Measurements from ENCODE around the gene TMEM129. TPM values are rescaled to one million over a fixed set of nuclear protein-coding genes. Genes with fewer than 3 reads are reported as not detected.

TMEM129 gene
- total and polyA plus RNA-seq, 4 donors: 14.8 to 36.4 (median 25.8) TPM

DNA sequence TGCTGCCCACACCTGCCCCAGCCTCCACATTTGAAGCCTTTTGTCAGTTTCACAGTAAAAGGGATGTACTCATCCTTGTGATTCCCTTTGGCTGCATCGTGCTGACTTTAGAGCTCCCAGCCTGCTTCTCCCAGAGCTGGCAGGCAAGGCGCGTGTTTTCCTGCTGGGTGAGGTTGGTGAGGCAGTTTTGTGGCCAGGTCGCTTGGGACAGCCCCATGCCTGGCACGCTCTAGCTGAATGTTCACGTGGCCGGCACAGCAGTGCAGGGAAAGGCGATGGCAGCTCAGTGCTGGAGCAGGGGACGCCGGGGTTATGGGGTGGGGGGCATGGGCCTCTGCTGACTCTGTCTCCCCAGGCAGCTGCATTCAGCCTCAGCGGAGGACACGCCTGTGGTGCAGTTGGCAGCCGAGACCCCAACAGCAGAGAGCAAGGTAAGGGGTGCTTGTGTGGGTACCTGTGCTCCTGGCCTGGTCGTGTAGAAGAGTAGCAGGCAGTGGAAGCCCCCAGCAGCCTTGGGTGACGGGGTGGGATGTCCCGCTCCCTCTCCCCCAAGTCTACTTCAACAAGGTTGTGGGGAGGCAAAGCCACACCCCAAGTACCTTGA, 9.5 kb upstream of the TMEM129 start:
- no peak for ATAC-seq (ENCODE audit: low FRiP score)
- no peaks in the 10 kb centered on the region for H3K4me1 ChIP-seq (ENCODE audit: control insufficient read depth in 1 of 2, insufficient read depth in 2 of 2, low read length in 2 of 2)
- H3K27me3 ChIP-seq (ENCODE audit: control insufficient read depth in 1 of 2, insufficient read depth in 2 of 2, low read length in 1 of 2): no peaks in the 10 kb centered on the region
- no peak overlapping the region for H3K4me3 ChIP-seq (ENCODE audit: low read length in 2 of 2)
- H3K36me3 ChIP-seq (ENCODE audit: control insufficient read depth in 1 of 2, insufficient read depth in 2 of 2, low read length in 1 of 2): no peaks in the 10 kb centered on the region
- WGBS, 2 donors: 93 to 98% methylated on average over 16 of the region's 16 CpGs
- intact Hi-C loops (cut with DNase I): no loop called here
- peak in 1 of 2 donors; percentile 39 for DNase-seq
- no peaks in the 10 kb centered on the region for H3K9me3 ChIP-seq (ENCODE audit: control insufficient read depth, low read length)
- no peak overlapping the region for H3K27ac ChIP-seq (ENCODE audit: low read depth in 1 of 2, low read length in 2 of 2)

DNA sequence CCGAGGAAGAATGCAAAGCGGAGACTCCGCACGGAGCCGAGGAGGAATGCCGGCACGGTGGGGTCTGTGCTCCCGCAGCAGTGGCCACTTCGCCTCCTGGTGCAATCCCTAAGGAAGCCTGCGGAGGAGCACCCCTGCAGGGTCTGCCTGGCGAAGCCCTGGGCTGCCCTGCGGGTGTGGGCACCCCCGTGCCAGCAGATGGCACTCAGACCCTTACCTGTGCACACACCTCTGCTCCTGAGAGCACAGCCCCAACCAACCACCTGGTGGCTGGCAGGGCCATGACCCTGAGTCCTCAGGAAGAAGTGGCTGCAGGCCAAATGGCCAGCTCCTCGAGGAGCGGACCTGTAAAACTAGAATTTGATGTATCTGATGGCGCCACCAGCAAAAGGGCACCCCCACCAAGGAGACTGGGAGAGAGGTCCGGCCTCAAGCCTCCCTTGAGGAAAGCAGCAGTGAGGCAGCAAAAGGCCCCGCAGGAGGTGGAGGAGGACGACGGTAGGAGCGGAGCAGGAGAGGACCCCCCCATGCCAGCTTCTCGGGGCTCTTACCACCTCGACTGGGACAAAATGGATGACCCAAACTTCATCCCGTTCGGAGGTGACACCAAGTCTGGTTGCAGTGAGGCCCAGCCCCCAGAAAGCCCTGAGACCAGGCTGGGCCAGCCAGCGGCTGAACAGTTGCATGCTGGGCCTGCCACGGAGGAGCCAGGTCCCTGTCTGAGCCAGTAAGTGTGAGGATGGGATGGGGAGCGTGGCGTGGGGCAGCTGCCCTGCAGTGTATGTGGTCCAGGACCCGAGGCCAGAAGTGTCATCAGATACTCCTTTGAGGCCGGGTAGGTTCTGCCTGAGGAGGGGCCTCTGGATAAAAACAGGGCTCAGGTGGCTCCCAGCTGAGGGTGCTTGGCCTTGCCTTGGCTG, 7.2 kb upstream of the TMEM129 start:
- ATAC-seq (ENCODE audit: low FRiP score): no peak
- Histone ChIP-seq H3K4me3 (ENCODE audit: low read length in 2 of 2) (no peak overlapping the region), H3K9me3 (ENCODE audit: control insufficient read depth, low read length) (no peaks in the 10 kb centered on the region), H3K27ac (ENCODE audit: low read depth in 1 of 2, low read length in 2 of 2) (no peak overlapping the region), H3K4me1 (ENCODE audit: control insufficient read depth in 1 of 2, insufficient read depth in 2 of 2, low read length in 2 of 2) (no peaks in the 10 kb centered on the region), H3K27me3 (ENCODE audit: control insufficient read depth in 1 of 2, insufficient read depth in 2 of 2, low read length in 1 of 2) (no peaks in the 10 kb centered on the region), H3K36me3 (ENCODE audit: control insufficient read depth in 1 of 2, insufficient read depth in 2 of 2, low read length in 1 of 2) (no peaks in the 10 kb centered on the region)
- intact Hi-C loops (cut with DNase I): loop anchor here in 1 of 2 donors (2.0 to 10.0 kb wide), 2 partner anchors 36 to 374 kb away; no protein-coding TSS in a partner anchor
- DNase-seq: peak; percentile 42 to 68
- 93 to 95% methylated on average over 31 of the region's 31 CpGs for WGBS, 2 donors

DNA sequence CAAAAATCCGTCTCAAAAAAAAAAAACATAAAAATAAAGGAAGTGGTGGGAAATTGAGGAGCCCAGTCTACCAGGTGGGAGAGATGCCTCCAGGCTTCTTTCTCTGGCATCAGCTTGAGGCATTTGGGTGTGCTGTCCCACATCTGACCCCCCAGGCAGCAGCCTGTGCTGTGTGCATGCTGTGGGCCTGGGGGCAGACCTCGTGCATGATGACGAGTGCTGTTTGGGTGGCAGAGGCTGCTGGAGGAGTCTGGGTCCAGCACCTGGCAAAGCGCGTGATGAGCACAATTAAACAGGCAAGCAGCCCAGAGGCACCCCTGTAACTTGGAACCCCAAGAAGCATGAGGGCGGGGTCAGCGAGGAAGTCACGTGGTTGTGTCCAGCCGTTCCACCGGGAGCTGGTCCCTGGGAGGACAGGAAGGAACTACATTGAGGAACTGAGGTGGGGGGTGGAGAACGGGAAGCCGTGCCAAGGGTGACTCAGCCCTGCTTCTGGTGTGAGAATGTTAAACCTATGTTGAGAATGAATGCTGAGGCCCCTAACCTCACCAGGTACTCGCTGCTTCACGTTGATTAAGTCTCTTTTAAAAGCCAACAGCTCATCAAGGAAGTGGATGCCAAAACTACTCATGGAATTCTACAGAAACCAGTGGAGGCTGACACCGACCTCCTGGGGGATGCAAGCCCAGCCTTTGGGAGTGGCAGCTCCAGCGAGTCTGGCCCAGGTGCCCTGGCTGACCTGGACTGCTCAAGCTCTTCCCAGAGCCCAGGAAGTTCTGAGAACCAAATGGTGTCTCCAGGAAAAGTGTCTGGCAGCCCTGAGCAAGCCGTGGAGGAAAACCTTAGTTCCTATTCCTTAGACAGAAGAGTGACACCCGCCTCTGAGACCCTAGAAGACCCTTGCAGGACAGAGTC, 6.3 kb upstream of the TMEM129 start:
- no peaks in the 10 kb centered on the region for H3K36me3 ChIP-seq (ENCODE audit: control insufficient read depth in 1 of 2, insufficient read depth in 2 of 2, low read length in 1 of 2)

DNA sequence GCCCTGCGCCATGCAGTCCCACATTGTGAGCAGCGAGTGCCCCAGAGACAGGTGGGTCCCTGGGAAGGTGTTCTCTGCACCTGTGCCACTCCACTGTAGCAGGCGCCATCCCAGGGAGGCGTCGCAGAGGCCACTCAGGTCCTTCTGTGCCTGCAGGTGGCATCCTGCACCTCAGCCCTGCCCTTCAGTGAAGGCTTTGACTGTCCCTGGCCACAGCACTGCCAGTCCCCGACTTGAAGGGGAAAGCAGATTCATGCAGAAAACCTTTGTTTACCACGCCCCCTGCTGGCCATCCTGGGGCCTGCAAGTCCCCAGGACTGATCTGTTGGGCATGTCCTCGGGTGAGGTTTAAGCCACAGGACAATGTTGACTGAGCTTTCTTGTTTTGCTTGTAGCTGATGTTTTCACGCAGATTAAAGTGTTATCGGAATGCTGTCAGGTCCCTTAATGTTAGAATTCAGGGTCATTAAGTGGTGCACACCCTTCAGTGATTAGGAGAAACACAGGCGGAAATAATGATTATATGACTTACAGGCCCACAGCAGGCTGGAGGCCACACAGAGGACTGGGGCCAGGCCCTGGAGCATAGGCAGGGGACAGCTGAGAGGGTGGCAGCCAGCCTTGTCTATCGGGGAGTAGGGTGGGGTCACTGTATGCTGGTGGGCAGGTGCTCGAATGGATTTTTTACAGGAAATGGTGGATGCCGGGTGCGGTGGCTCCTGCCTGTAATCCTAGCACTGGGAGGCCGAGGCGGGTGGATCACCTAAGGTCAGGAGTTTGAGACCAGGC, 5.2 kb upstream of the TMEM129 start:
- DNase-seq (peak; percentile 92 to 95), ATAC-seq (ENCODE audit: low FRiP score) (peak; percentile 72)
- Histone ChIP-seq H3K27me3 (ENCODE audit: control insufficient read depth in 1 of 2, insufficient read depth in 2 of 2, low read length in 1 of 2) (no peaks in the 10 kb centered on the region), H3K4me3 (ENCODE audit: low read length in 2 of 2) (no peak overlapping the region), H3K27ac (ENCODE audit: low read depth in 1 of 2, low read length in 2 of 2) (no peak overlapping the region), H3K36me3 (ENCODE audit: control insufficient read depth in 1 of 2, insufficient read depth in 2 of 2, low read length in 1 of 2) (no peaks in the 10 kb centered on the region), H3K4me1 (ENCODE audit: control insufficient read depth in 1 of 2, insufficient read depth in 2 of 2, low read length in 2 of 2) (no peaks in the 10 kb centered on the region), H3K9me3 (ENCODE audit: control insufficient read depth, low read length) (no peaks in the 10 kb centered on the region)
- WGBS, 2 donors: 65 to 66% methylated on average over 17 of the region's 17 CpGs
- intact Hi-C loops (cut with DNase I): loop anchor here in 1 of 2 donors (10.0 kb wide), 1 partner anchor 372 kb away; no protein-coding TSS in a partner anchor

More for the DNA sequence above, 6.3 kb upstream of the TMEM129 start:
- ATAC-seq (ENCODE audit: low FRiP score) (peak; percentile 42), DNase-seq (peak; percentile 80 to 86)
- Histone ChIP-seq H3K4me1 (ENCODE audit: control insufficient read depth in 1 of 2, insufficient read depth in 2 of 2, low read length in 2 of 2) (no peaks in the 10 kb centered on the region), H3K4me3 (ENCODE audit: low read length in 2 of 2) (no peak overlapping the region), H3K27me3 (ENCODE audit: control insufficient read depth in 1 of 2, insufficient read depth in 2 of 2, low read length in 1 of 2) (no peaks in the 10 kb centered on the region), H3K9me3 (ENCODE audit: control insufficient read depth, low read length) (no peaks in the 10 kb centered on the region), H3K27ac (ENCODE audit: low read depth in 1 of 2, low read length in 2 of 2) (no peak overlapping the region)
- intact Hi-C loops (cut with DNase I): loop anchor here in 1 of 2 donors (2.0 to 10.0 kb wide), 2 partner anchors 35 to 373 kb away; no protein-coding TSS in a partner anchor
- WGBS, 2 donors: 74 to 77% methylated on average over 18 of the region's 18 CpGs

DNA sequence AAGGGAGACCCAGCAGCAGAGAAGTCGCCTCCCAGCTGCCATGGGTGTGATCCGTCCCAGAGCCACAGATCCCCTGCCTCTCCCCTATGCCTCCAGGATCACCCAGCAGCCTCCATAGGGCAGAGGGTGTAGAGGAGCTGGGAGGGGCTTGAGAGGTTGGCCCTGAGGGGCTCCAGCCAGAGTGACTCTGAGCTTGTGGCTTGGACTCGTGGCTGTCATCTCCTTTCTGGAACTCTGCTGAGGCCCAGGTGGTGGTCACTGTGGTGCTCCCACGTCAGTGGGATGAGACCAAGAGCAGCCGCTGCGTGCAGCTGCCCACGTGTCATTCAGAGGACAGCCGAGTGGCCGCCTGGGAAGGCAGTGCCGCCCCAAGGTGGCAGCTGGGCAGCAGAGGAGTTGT, 4.4 kb upstream of the TMEM129 start:
- no peaks in the 10 kb centered on the region for H3K36me3 ChIP-seq (ENCODE audit: control insufficient read depth in 1 of 2, insufficient read depth in 2 of 2, low read length in 1 of 2)
- intact Hi-C loops (cut with DNase I): loop anchor here in 1 of 2 donors (10.0 kb wide), 1 partner anchor 371 kb away; no protein-coding TSS in a partner anchor
- H3K9me3 ChIP-seq (ENCODE audit: control insufficient read depth, low read length): no peaks in the 10 kb centered on the region
- peak; percentile 40 to 63 for DNase-seq
- no peak for ATAC-seq (ENCODE audit: low FRiP score)
- WGBS, 2 donors: 86 to 89% methylated on average over 10 of the region's 10 CpGs
- H3K27ac ChIP-seq (ENCODE audit: low read depth in 1 of 2, low read length in 2 of 2): no peak overlapping the region
- H3K4me3 ChIP-seq (ENCODE audit: low read length in 2 of 2): no peak overlapping the region
- no peaks in the 10 kb centered on the region for H3K27me3 ChIP-seq (ENCODE audit: control insufficient read depth in 1 of 2, insufficient read depth in 2 of 2, low read length in 1 of 2)
- no peaks in the 10 kb centered on the region for H3K4me1 ChIP-seq (ENCODE audit: control insufficient read depth in 1 of 2, insufficient read depth in 2 of 2, low read length in 2 of 2)

DNA sequence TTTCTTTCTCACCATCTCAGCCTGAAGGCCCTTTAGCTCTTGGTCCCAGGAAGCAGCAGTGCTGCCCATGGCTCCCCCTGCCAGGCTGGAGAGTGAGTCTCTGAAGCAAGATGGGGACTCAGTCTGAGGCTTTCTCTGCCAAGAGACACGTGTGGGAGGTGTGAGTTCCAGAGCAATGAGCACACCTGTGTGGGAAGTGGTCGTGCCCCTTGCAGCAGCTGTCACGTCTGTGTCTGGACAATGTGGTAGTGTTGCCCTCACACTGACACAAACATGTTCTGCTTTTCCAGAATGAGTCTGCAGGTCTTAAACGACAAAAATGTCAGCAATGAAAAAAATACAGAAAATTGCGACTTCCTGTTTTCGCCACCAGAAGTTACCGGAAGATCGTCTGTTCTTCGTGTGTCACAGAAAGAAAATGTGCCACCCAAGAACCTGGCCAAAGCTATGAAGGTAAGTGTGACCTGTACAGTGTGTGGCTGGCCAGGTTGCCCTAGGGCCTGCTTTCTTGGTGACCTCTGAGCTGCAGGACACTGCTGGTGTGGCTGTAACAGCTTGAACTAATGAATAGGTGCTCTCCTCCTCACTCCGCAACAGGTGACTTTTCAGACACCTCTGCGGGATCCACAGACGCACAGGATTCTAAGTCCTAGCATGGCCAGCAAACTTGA, 2.1 kb upstream of the TMEM129 start:
- Histone ChIP-seq H3K27me3 (ENCODE audit: control insufficient read depth in 1 of 2, insufficient read depth in 2 of 2, low read length in 1 of 2) (no peaks in the 10 kb centered on the region), H3K36me3 (ENCODE audit: control insufficient read depth in 1 of 2, insufficient read depth in 2 of 2, low read length in 1 of 2) (no peaks in the 10 kb centered on the region), H3K9me3 (ENCODE audit: control insufficient read depth, low read length) (no peaks in the 10 kb centered on the region), H3K4me3 (ENCODE audit: low read length in 2 of 2) (no peak overlapping the region), H3K4me1 (ENCODE audit: control insufficient read depth in 1 of 2, insufficient read depth in 2 of 2, low read length in 2 of 2) (no peaks in the 10 kb centered on the region), H3K27ac (ENCODE audit: low read depth in 1 of 2, low read length in 2 of 2) (no peak overlapping the region)
- 78 to 82% methylated on average over 12 of the region's 12 CpGs for WGBS, 2 donors
- ATAC-seq (ENCODE audit: low FRiP score) (no peak), DNase-seq (peak in 1 of 2 donors; percentile 20)
- intact Hi-C loops (cut with DNase I): loop anchor here (5.0 to 10.0 kb wide), 2 partner anchors 141 to 368 kb away; no protein-coding TSS in a partner anchor

DNA sequence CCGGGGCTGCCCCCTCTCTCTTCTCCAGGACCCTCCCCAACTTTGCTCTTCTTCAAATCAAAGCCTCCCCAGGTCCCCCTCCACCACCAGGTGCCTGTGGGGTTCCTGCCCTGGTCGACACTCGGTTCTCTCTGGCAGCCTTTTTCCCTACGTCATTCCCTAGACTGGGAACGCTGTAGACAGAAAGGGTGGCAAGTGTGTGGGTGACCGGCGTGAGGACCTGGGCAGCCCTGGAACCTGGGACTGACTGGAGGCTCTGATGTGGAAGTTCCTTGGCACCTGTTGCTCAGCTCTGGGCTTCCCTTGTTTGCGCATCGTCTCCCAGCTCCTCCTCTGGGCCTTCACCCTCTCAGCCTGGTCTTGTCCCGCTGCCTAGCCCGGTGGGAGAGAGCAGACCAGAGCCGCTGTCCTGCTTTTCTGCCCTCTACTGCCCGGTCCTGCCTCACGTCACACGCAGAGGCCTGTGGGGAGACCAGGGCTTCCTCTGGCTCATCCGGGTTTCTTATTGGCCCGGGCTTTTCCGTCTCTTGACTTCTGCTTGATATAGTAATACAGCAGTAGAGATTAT, 1.5 kb upstream of the TMEM129 start:
- Histone ChIP-seq H3K9me3 (ENCODE audit: control insufficient read depth, low read length) (no peaks in the 10 kb centered on the region), H3K27ac (ENCODE audit: low read depth in 1 of 2, low read length in 2 of 2) (no peak overlapping the region), H3K4me3 (ENCODE audit: low read length in 2 of 2) (no peak overlapping the region), H3K27me3 (ENCODE audit: control insufficient read depth in 1 of 2, insufficient read depth in 2 of 2, low read length in 1 of 2) (no peaks in the 10 kb centered on the region), H3K36me3 (ENCODE audit: control insufficient read depth in 1 of 2, insufficient read depth in 2 of 2, low read length in 1 of 2) (peaks cover 0 to under 1% of the 10 kb centered on the region in 2 donors), H3K4me1 (ENCODE audit: control insufficient read depth in 1 of 2, insufficient read depth in 2 of 2, low read length in 2 of 2) (no peaks in the 10 kb centered on the region)
- intact Hi-C loops (cut with DNase I): loop anchor here (5.0 to 10.0 kb wide), 2 partner anchors 140 to 368 kb away; no protein-coding TSS in a partner anchor
- DNase-seq: peak in 1 of 2 donors; percentile 72
- 52 to 61% methylated on average over 18 of the region's 18 CpGs for WGBS, 2 donors
- ATAC-seq (ENCODE audit: low FRiP score): no peak

Measured in aorta (tissue), 5 donors.